HCT116 (cell line): ENCODE data around the gene ACTG2. TPM values are rescaled to one million over a fixed set of nuclear protein-coding genes. Genes with fewer than 3 reads are reported as not detected.

ENCODE experiments used
- ATAC-seq: fragments of 200-7000 bp; cut with Tn5 transposase; 2 replicates; pipeline ENCODE4 v1.9.1; 2020; ENCODE audit warnings: mild to moderate bottlenecking, moderate library complexity
- BruUV-seq: library from RNA; stranded (reverse); fragments of 400-500 nt; replicated peaks from 2 replicates; lab custom pipeline; 2021; lab: Mats Ljungman, UMichigan
- CTCF ChIA-PET: fragments of 300-600 bp; sonication (Branson Sonifier 250); formaldehyde crosslinking; loops from one replicate; lab custom pipeline; 2021; ENCODE audit warnings: antibody characterized with exemption; lab: Charles Lee
- POLR2A ChIA-PET: fragments of 300-600, 350-600 bp; sonication (Branson Sonifier 250); formaldehyde crosslinking; loops from one replicate; lab custom pipeline; 2021; ENCODE audit warnings: antibody characterized with exemption; lab: Charles Lee
- RAD21 ChIA-PET, 2 experiments: fragments of 300-600 bp; sonication (Branson Sonifier 250); formaldehyde crosslinking; loops; one replicate each; lab custom pipeline; 2023; ENCODE audit warnings: low total read pairs in 2 of 2; ENCODE audit not compliant: uncharacterized antibody in 2 of 2, unreplicated experiment in 2 of 2, low non-redundant PET in 1 of 2; lab: Charles Lee
- DNase-seq: peaks from one replicate; pipeline ENCODE4 v3.0.0-alpha.2; 2010; ENCODE audit warnings: low read depth, low spot score
- H2AFZ ChIP-seq: fragments of 200-600 bp; shearing (Covaris generic), sonication (generic); 2 replicates; pipeline ENCODE4 v1.6.1; 2017; ENCODE audit warnings: low read depth, mixed run types, mixed read lengths, antibody characterized with exemption, low read length; ENCODE audit not compliant: poor library complexity, severe bottlenecking
- H3K27ac ChIP-seq: 2 replicates; pipeline ENCODE4 v1.5.1; 2012; ENCODE audit warnings: low read depth, low read length
- H3K27me3 ChIP-seq: fragments of 200-600 bp; sonication (generic); 2 replicates; pipeline ENCODE4 v1.6.1; 2016; ENCODE audit warnings: mixed run types, low read length, mixed read lengths; ENCODE audit not compliant: insufficient read depth
- H3K36me3 ChIP-seq, 2 experiments: fragments of 200-500 bp in 1 of 2; fragments of 200-600 bp in 1 of 2; sonication (Bioruptor generic) in 1 of 2; sonication (generic) in 1 of 2; 2 replicates each; pipeline versions ENCODE4 v1.5.1 to v1.6.1; 2014 to 2016; ENCODE audit warnings: low read length in 2 of 2, inconsistent platforms in 1 of 2, mixed read lengths in 1 of 2, mixed run types in 1 of 2; ENCODE audit not compliant: insufficient read depth in 2 of 2, control insufficient read depth in 1 of 2
- H3K4me1 ChIP-seq, 2 experiments: fragments of 200-600 bp in 1 of 2; sonication (generic) in 1 of 2; 2 replicates each; pipeline versions ENCODE4 v1.5.1 to v1.6.1; 2012 to 2017; ENCODE audit warnings: low read length in 2 of 2, inconsistent platforms in 1 of 2, mild to moderate bottlenecking in 1 of 2, mixed read lengths in 1 of 2, mixed run types in 1 of 2, moderate library complexity in 1 of 2; ENCODE audit not compliant: insufficient read depth in 2 of 2, control insufficient read depth in 1 of 2
- H3K4me2 ChIP-seq: fragments of 200-600 bp; sonication (generic); 2 replicates; pipeline ENCODE4 v1.6.1; 2017; ENCODE audit warnings: mixed run types, low read length, mixed read lengths
- H3K4me3 ChIP-seq, 2 experiments: fragments of 200-600 bp in 1 of 2; sonication (generic) in 1 of 2; replicated peaks in 1 of 2; 2 replicates each; pipeline ENCODE4 v1.5.1; 2011 to 2016; ENCODE audit warnings: low read length in 2 of 2, control low read depth in 1 of 2, low read depth in 1 of 2, mild to moderate bottlenecking in 1 of 2, mixed read lengths in 1 of 2, mixed run types in 1 of 2
- H3K79me2 ChIP-seq: fragments of 200-600 bp; sonication (generic); 2 replicates; pipeline ENCODE4 v1.6.1; 2017; ENCODE audit warnings: mild to moderate bottlenecking, mixed run types, low read length, moderate library complexity, mixed read lengths; ENCODE audit not compliant: insufficient read depth
- H3K9ac ChIP-seq: fragments of 200-600 bp; sonication (generic); 2 replicates; pipeline ENCODE4 v1.6.1; 2016; ENCODE audit warnings: low read length, mixed read lengths
- H3K9me2 ChIP-seq: fragments of 200-600 bp; sonication (generic), shearing (Covaris generic); 2 replicates; pipeline ENCODE4 v1.6.1; 2017; ENCODE audit warnings: mixed run types, mild to moderate bottlenecking, moderate library complexity; ENCODE audit not compliant: insufficient read depth
- H3K9me3 ChIP-seq, 2 experiments: fragments of 200-500 bp in 1 of 2; fragments of 200-600 bp in 1 of 2; sonication (Bioruptor generic) in 1 of 2; sonication (generic) in 1 of 2; 2 replicates each; pipeline ENCODE4 v1.6.1; 2014 to 2017; ENCODE audit warnings: low read length in 2 of 2, mixed read lengths in 2 of 2, inconsistent platforms in 1 of 2, low read depth in 1 of 2, mild to moderate bottlenecking in 1 of 2, mixed run types in 1 of 2, moderate library complexity in 1 of 2; ENCODE audit not compliant: control insufficient read depth in 1 of 2, insufficient read depth in 1 of 2
- H4K20me1 ChIP-seq: fragments of 200-600 bp; sonication (generic), shearing (Covaris generic); 2 replicates; pipeline ENCODE4 v1.6.1; 2017; ENCODE audit warnings: mixed run types, mild to moderate bottlenecking, moderate library complexity; ENCODE audit not compliant: insufficient read depth
- CBX3 ChIP-seq: IDR thresholded peaks from 2 replicates; pipeline ENCODE4 v1.6.1; 2012; ENCODE audit warnings: low read depth
- CEBPB ChIP-seq: IDR thresholded peaks from 2 replicates; pipeline ENCODE4 v1.6.1; 2012; ENCODE audit warnings: low read depth
- EGR1 ChIP-seq: IDR thresholded peaks from 2 replicates; pipeline ENCODE4 v1.6.1; 2012; ENCODE audit warnings: low read depth
- EZH2 ChIP-seq: fragments of 200-600 bp; sonication (generic); IDR thresholded peaks from 2 replicates; pipeline ENCODE4 v1.6.1; 2017; ENCODE audit warnings: antibody characterized with exemption, mixed run types
- EZH2phosphoT487 ChIP-seq: fragments of 200-600 bp; IDR thresholded peaks from 2 replicates; pipeline ENCODE4 v1.6.1; 2018; ENCODE audit warnings: antibody characterized with exemption, borderline replicate concordance
- FOSL1 ChIP-seq: IDR thresholded peaks from 2 replicates; pipeline ENCODE4 v1.6.1; 2012; ENCODE audit warnings: low read depth
- POLR2A ChIP-seq: IDR thresholded peaks from 2 replicates; pipeline ENCODE4 v1.7.0; 2011; ENCODE audit warnings: borderline replicate concordance; ENCODE audit not compliant: insufficient read depth, insufficient read length; ENCODE audit errors: extremely low read depth
- RAD21 ChIP-seq: IDR thresholded peaks from 2 replicates; pipeline ENCODE4 v1.6.1; 2012; ENCODE audit warnings: low read depth, mild to moderate bottlenecking
- SIN3A ChIP-seq: IDR thresholded peaks from 2 replicates; pipeline ENCODE4 v1.6.1; 2012; ENCODE audit warnings: low read depth
- SRF ChIP-seq: IDR thresholded peaks from 2 replicates; pipeline ENCODE4 v1.6.1; 2012; ENCODE audit warnings: low read depth
- TCF7L2 ChIP-seq: IDR thresholded peaks from 2 replicates; pipeline ENCODE4 v1.7.0; 2011; ENCODE audit warnings: borderline replicate concordance, inconsistent platforms; ENCODE audit not compliant: insufficient read depth, insufficient read length; ENCODE audit errors: extremely low read depth
- YY1 ChIP-seq: IDR thresholded peaks from 2 replicates; pipeline ENCODE4 v1.6.1; 2011; ENCODE audit warnings: low read length, low read depth, moderate library complexity, mild to moderate bottlenecking; ENCODE audit not compliant: insufficient replicate concordance; ENCODE audit errors: extremely low read depth
- ZNF274 ChIP-seq: fragments of 200-500 bp; sonication (Bioruptor generic); IDR thresholded peaks from 2 replicates; pipeline ENCODE4 v1.6.1; 2014; ENCODE audit warnings: mild to moderate bottlenecking, low read depth, low read length, inconsistent platforms
- intact Hi-C: fragments of 100-400 bp; cut with micrococcal nuclease; formaldehyde crosslinking; loops from 2 replicates; pipeline ENCODE4 v1.10.0; 2022
- total RNA-seq: library from RNA; stranded (reverse); gene quantifications from one replicate; pipeline ENCODE4 v1.2.1, GENCODE V29; 2021; ENCODE audit not compliant: unreplicated experiment
- TF ChIP-seq, protein P1 (sequence below): IDR thresholded peaks from 2 replicates; pipeline ENCODE4 v1.6.1; 2012
- TF ChIP-seq, protein P2 (sequence below), 3 experiments: fragments of 200-600 bp in 1 of 3; sonication (generic) in 1 of 3; IDR thresholded peaks in 2 of 3; conservative IDR thresholded peaks in 1 of 3; 2 replicates each; pipeline ENCODE4 v1.5.1; 2012 to 2017; ENCODE audit warnings: low read depth in 2 of 3, low read length in 2 of 3, antibody characterized with exemption in 1 of 3, borderline replicate concordance in 1 of 3, control low read depth in 1 of 3, mild to moderate bottlenecking in 1 of 3, mixed read lengths in 1 of 3, mixed run types in 1 of 3, moderate library complexity in 1 of 3; ENCODE audit not compliant: insufficient read depth in 1 of 3
- TF ChIP-seq, protein P3 (sequence below): IDR thresholded peaks from 2 replicates; pipeline ENCODE4 v1.6.1; 2012
- TF ChIP-seq, protein P4 (sequence below): IDR thresholded peaks from 2 replicates; pipeline ENCODE4 v1.6.1; 2011; ENCODE audit warnings: mild to moderate bottlenecking, low read length, moderate library complexity; ENCODE audit not compliant: insufficient replicate concordance; ENCODE audit errors: extremely low read depth

The ACTG2 gene
- total RNA-seq, 1 experiment from 2014 or later, result 0.89 TPM

GRCh38 chr2:73844087-73844486 lies 48.7 kb upstream of the ACTG2 start:
- peaks cover 29 to 33% of the 10 kb centered on the region in 2 experiments for H3K36me3 ChIP-seq
- ChIA-PET RAD21 (no interaction called here), POLR2A (no interaction called here), CTCF (no interaction called here)
- no peaks in the 10 kb centered on the region for H3K9me3 ChIP-seq
- no peak overlapping the region for H3K27ac ChIP-seq
- H3K4me3 ChIP-seq, result no peak overlapping the region
- BruUV-seq, result no TSS peak
- H3K4me1 ChIP-seq, result no peaks in the 10 kb centered on the region
- DNase-seq (no peak), ATAC-seq (no peak)
- H4K20me1 ChIP-seq, result no peaks in the 10 kb centered on the region; the same call in 1 of the 2 replicates
- peaks cover 27% of the 10 kb centered on the region; the same call in 1 of the 2 replicates for H3K79me2 ChIP-seq
- H2AFZ ChIP-seq, result no peak overlapping the region
- no peaks in the 10 kb centered on the region for H3K27me3 ChIP-seq
- intact Hi-C loops, result no loop called here
- TF ChIP-seq EGR1, result no peak
- TF ChIP-seq CEBPB, result no peak
- no peak for TF ChIP-seq FOSL1
- TF ChIP-seq CBX3, result no peak
- H3K4me2 ChIP-seq, result no peak overlapping the region
- H3K9me2 ChIP-seq, result no peaks in the 10 kb centered on the region
- no peak overlapping the region for H3K9ac ChIP-seq

DNA sequence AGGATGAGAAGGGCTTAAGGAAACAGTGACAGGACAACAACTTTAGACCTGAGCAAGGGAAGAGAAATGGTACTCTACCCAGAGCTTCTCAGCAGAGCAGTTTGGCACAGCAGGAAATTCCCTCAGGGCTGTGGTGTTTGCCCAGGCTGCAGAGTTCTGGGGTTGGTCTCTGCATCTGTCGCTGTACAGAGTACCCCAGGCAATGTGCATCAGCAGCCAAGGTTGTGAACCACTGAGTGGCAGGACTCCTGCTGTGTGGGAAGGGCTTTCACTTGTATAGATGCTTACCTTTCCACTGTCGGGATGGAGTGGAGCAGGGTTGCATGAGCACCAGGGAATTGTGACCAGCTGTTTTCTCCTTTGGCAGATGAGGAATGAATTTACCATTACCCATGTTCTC lies 42.8 kb upstream of the ACTG2 start:
- POLR2A ChIA-PET, result no interaction called here
- H3K36me3 ChIP-seq, result peaks cover 38 to 51% of the 10 kb centered on the region in 2 experiments

More for the DNA sequence above, 42.8 kb upstream of the ACTG2 start:
- Histone ChIP-seq H3K9me3 (no peaks in the 10 kb centered on the region), H4K20me1 (peaks cover 3% of the 10 kb centered on the region; the same call in 1 of the 2 replicates), H3K27ac (no peak overlapping the region), H3K9ac (no peak overlapping the region), H3K9me2 (no peaks in the 10 kb centered on the region), H3K27me3 (no peaks in the 10 kb centered on the region), H2AFZ (no peak overlapping the region), H3K79me2 (no peaks in the 10 kb centered on the region), H3K4me1 (peaks cover 14 to 20% of the 10 kb centered on the region in 2 experiments), H3K4me2 (no peak overlapping the region), H3K4me3 (no peak overlapping the region)
- no peak for DNase-seq
- TF ChIP-seq, protein P1, sequence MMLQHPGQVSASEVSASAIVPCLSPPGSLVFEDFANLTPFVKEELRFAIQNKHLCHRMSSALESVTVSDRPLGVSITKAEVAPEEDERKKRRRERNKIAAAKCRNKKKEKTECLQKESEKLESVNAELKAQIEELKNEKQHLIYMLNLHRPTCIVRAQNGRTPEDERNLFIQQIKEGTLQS, result no peak
- TF ChIP-seq POLR2A (no peak), TCF7L2 (no peak), EZH2phosphoT487 (no peak), SRF (no peak), FOSL1 (no peak), EZH2 (no peak), RAD21 (no peak), CEBPB (no peak), EGR1 (no peak), SIN3A (no peak), CBX3 (no peak), YY1 (no peak), ZNF274 (no peak)
- TF ChIP-seq, protein P2, sequence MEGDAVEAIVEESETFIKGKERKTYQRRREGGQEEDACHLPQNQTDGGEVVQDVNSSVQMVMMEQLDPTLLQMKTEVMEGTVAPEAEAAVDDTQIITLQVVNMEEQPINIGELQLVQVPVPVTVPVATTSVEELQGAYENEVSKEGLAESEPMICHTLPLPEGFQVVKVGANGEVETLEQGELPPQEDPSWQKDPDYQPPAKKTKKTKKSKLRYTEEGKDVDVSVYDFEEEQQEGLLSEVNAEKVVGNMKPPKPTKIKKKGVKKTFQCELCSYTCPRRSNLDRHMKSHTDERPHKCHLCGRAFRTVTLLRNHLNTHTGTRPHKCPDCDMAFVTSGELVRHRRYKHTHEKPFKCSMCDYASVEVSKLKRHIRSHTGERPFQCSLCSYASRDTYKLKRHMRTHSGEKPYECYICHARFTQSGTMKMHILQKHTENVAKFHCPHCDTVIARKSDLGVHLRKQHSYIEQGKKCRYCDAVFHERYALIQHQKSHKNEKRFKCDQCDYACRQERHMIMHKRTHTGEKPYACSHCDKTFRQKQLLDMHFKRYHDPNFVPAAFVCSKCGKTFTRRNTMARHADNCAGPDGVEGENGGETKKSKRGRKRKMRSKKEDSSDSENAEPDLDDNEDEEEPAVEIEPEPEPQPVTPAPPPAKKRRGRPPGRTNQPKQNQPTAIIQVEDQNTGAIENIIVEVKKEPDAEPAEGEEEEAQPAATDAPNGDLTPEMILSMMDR (IDR thresholded peaks at IDR 0.05 in 2 of 3, conservative IDR thresholded peaks at IDR 0.05 in 1 of 3; ENCODE audit: borderline replicate concordance in 1 of 3, insufficient read depth in 1 of 3, low read depth in 2 of 3, low read length in 2 of 3), result no peak
- TF ChIP-seq, protein P3, sequence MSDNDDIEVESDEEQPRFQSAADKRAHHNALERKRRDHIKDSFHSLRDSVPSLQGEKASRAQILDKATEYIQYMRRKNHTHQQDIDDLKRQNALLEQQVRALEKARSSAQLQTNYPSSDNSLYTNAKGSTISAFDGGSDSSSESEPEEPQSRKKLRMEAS, result no peak
- TF ChIP-seq, protein P4, sequence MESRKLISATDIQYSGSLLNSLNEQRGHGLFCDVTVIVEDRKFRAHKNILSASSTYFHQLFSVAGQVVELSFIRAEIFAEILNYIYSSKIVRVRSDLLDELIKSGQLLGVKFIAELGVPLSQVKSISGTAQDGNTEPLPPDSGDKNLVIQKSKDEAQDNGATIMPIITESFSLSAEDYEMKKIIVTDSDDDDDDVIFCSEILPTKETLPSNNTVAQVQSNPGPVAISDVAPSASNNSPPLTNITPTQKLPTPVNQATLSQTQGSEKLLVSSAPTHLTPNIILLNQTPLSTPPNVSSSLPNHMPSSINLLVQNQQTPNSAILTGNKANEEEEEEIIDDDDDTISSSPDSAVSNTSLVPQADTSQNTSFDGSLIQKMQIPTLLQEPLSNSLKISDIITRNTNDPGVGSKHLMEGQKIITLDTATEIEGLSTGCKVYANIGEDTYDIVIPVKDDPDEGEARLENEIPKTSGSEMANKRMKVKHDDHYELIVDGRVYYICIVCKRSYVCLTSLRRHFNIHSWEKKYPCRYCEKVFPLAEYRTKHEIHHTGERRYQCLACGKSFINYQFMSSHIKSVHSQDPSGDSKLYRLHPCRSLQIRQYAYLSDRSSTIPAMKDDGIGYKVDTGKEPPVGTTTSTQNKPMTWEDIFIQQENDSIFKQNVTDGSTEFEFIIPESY, result no peak
- intact Hi-C loops, result no loop called here
- RAD21 ChIA-PET, result no interaction called here
- no peak for ATAC-seq
- CTCF ChIA-PET, result no interaction called here
- BruUV-seq, result no TSS peak
